Forelimb muscle (tissue), 1 donor: Measurements from ENCODE around the gene ZNF460. TPM values are rescaled to one million over a fixed set of nuclear protein-coding genes. Genes with fewer than 3 reads are reported as not detected.

Experiments used
- DNase-seq: peaks from one replicate; pipeline ENCODE4 v3.0.0-alpha.2; 2013; ENCODE audit warnings: low read depth
- polyA plus RNA-seq: library from polyadenylated mRNA; unstranded; fragments of 120-200 nt; gene quantifications from one replicate; pipeline ENCODE4 v1.2.1, GENCODE V29; 2013; ENCODE audit not compliant: insufficient read length

Gene ZNF460
- polyA plus RNA-seq, 1 donor: 3.9 TPM

DNA sequence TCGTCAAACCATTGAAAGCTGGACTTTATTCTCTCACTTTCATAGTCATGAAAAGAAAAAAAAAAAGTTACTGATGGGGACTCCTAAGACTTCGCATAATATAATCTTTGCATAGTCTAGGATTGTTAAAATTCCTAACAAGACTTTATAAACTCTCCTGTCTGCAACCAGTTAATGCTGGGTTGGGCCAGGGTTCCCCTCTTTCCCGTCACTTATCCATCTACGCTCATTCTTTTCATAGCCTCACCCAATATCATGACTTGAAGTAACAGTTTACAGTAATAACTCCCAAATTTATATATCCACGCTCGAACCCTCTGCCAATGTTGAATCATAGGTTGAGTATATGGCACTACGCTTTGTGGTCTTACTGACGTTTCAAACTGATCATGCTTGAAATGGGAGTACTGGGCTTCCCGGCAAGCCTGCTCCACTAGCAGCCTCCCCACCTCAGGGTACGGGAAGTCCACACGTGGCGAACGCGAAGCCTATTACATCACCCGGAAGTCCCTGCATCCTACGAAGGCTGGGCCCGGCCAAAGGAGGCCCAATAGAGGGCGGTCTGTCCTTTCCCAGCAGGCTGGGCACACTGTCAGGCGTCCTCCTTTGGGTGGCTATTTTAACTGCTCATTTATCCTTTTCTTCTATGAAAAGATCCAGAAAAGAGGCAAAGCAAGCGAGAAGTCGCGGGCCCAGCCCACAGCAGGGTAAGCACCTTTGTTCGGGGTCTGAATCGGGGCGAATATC is 694 bp upstream of the ZNF460 start:
- DNase-seq: peak; percentile 95

DNA sequence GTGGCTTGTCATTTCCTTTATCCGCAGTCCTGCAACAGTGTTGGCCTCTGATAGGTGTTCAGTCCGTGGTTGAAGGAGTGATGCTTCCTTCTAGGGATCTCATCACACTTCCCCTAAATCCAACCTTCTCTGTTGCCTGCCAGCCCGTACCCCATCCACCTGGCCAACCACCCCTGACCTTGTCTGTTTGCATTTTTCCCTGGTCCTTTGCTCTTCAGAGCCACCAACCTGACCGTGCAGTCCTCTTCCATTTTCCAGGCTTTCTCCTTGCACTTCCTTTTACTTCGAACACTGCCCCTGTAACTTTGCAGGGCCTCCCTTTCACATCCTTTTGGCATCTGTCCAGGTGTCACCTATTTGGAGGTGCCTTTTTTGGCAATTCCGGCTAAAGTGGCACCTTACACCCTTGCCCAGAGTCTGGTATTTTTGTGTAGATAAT is 696 bp downstream of the ZNF460 start:
- DNase-seq: no peak

DNA sequence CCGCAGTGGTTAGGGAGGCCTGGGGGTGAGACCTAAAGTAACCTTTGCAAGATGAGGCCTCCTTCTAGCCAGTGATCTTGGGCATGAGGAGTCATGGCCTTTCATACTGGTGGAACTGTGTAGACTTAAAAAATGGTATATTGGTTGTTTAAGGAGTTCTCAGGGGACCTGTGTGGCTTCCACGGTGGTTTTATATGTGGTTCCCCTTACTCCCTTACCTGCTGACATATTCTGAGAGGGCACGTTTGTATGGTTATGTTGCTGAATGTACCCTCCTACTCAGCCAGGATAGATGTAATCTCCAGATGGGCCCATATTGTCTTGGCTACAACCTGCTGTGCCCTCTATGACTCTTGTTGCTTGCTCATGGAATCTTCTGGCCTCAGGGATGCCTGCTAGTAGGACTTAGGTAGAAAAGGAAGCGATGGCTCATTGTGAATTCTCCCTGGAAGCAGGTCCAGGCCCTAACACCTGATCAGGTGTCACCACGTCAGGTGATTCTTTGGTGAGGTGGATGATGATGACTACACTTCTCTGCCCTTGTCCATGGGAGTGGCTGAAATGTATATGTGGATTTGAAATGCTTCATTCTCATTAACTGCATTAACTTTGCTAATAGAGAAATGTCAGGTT is 1.8 kb downstream of the ZNF460 start:
- no peak for DNase-seq

DNA sequence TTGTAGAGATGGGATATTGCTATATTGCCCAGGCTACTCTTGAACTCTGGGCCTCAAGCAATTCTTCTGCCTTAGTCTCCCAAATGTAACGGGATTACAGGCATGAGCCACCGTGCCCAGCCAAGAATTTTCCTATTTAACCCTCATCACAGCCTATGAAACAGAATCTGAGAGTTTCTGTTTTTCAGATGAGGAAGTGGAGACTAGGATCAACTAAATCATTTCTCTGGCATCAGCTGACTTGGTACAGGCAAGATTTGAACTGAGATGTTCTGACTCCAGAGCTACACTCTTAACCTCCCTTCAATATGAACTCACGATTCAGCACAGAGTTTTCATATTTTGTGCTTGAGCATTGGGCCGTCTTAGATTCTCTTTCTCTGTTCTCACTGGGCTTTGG is 8.1 kb downstream of the ZNF460 start:
- DNase-seq: no peak

DNA sequence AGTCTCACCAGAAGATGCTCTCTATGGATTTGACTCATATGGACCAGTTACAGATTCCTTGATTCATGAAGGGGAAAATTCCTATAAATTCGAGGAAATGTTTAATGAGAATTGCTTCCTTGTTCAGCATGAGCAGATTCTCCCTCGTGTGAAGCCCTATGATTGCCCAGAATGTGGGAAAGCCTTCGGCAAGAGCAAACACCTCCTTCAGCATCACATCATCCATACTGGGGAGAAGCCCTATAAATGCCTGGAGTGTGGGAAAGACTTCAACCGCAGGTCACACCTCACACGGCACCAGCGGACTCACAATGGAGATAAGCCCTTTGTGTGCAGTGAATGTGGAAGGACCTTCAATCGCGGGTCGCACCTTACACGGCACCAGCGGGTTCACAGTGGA is 10.7 kb downstream of the ZNF460 start:
- DNase-seq: no peak

DNA sequence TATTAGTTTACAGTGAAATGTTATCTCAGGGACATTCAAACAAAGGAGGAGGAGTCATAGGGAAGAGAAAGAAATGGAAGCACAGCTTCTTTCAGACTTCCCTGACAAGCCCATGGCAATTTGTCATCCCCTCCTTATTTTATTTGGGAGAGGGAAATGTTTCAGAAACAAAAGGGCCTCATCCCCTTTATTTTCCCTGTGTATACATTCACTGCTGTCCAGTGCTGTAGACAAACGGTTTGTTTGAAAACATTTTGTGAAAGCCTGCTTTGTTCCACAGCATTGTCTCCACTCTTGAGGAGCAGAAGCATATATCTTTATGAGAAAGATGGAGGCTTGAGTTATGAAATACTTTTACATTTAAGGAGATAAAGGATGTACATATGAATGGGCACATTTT is 12.3 kb downstream of the ZNF460 start:
- DNase-seq: no peak

DNA sequence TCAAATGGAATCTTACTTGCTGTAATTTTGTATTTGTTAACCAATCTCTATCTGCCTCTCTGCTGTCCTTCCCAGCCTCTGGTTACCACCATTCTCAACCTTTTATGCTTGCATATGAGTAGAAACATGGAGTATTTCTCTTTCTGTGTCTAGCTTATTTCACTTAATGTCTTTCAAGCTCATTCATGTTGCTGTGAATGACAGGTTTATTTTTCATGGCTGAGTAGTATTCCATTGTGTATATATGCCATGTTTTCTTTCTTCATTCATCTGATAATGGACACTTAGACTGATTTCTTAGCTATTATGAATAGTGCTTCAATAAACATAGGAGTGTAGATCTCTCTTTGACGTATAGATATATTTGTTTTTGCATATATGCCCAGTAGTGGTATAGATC is 13.4 kb downstream of the ZNF460 start:
- no peak for DNase-seq

DNA sequence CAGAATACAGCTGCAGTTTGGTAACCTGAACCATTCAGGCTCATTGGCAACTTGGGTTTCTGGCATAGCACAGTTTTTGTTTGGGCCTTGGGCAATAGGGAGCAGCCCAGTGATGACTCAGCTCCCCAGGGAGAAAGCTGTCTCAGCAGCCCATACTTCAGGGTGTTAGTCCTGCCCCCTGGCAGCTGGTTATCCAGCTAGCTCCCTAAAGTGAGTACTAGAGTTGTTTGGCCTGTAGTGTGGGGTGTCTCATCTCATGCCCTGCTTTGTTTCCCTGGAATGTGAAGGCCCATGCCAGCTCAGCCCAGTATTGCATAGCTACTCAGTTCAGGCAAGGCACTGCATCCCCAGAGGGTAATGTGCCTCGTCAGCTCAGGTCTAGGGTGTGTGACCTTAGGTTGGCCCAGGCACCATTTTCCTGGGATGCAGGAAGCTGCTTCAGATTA is 21.8 kb downstream of the ZNF460 start:
- no peak for DNase-seq

DNA sequence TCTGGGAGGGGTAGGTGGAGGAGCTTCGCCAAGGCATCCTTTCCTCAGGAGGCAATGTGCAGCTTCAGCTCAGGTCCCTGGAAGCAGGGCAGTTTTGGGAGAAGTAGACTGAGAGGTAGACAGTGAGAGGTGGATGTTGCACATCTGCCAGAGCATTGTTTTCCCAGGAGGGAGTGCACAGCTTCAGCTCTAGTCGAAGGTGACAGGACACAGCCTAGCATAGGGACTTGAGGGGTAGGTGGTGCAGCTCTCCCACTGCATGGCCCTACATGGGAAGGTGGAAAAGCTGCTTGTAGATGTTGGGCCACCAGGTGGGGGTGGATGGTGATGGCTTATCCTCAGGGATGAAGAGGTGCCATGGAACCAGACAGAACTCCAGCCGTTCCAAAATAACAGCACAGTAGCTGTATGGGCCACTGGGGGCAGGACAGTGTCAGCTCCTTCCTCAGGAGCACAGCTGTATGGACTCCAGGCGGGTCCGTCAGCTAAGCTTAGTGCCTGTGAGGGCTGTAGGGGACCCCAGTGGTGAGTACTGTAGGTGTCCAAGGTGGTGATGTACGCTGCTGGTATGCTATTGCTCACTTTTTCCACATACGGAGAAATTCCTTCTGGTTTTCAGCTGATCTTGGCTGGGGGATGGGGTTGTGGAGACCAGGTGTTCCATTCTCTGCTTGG is 22.6 kb downstream of the ZNF460 start:
- no peak for DNase-seq

DNA sequence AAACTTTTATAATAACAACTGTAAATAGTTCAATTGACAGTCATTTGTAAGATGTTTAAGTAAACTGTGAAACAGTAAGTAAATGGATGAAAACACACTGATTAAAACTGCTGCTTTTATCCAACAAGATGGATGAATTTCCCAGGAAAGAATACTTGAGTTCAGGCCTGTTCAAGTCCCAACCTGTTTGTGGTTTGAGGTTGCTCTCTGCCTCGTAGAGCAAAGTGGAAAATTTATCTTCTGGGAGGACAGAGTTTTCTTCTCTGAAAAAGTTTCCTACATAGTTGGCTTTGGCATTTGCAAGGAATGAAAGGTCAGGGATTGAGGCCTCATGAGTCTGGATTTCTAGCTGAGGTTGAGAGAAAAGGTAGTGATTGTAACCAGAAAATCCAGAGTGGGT is 24.8 kb downstream of the ZNF460 start:
- no peak for DNase-seq

DNA sequence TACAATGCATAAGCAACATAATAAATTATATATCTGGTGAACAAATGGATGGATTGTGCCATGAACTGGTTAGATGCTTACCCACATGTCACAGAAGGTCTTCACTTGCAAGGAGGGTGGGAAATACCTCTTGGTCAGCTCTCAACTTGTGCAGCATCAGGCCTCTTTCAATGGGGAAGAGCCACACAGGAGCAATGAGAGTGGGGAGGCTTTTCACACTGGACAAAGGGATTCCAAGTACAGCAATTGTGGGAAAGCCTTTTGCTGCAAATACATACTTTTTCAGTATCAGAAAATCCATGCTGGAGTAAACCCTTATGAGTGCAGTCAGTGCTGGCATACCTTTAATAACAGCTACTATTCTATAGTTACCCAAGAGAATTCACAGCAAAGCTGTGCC is 28.2 kb downstream of the ZNF460 start:
- DNase-seq: no peak

DNA sequence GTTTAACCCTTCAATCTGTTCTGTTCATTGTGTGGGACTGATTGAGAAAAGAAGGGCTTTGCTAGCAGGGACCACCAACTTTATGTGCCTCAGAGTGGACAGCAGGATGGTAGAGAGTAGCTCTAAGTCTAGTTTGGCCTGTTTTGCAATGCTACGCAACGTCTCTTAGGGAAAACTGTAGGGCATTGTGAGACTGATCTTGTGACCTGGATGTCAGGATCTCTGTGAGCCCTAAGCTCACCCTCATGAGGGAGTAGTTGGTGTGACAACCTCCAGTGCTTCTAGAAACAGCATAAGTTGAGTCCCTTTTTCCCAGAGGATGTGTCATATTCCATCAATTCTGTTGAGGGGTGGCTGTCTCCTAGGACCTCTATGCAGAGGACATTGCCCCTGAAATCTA is 30.5 kb downstream of the ZNF460 start:
- DNase-seq: no peak

DNA sequence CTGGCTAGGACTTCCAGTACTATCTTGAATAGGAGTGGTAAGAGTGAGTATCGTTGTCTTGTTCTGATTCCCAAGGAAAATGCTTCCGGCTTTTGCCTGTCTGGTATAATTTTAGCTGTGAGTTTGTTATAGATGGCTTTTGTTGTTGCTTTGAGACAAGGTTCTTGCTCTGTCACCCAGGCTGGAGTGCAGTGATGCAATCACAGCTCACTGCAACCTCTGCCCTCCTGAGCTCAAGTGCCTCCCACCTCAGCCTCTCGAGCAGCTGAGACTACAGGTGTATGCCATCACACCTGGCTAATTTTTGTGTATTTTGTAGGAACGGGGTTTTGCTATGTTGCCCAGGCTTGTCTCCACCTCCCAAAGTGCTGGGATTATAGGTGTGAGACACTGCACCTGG is 33.9 kb downstream of the ZNF460 start:
- DNase-seq: no peak

DNA sequence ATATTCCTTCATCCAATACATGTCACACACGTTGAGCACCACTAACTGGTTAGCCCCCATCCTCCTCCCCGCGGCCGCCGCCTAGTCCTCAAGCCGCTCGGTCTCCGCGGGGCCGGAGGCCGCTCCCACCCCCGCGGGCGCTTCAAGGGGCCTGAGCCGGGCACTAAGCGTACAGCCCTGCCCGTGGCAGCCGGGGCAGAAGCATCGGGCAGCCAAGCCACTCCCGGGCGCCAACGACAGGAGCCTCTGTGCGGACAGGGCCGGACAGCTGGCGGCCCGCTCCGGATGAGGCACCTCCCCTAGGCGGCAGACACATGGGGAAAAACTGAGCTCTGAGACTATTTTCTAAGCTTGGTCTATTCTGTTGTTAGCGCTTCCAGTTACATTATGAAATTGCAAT is 37.2 kb downstream of the ZNF460 start:
- no peak for DNase-seq

DNA sequence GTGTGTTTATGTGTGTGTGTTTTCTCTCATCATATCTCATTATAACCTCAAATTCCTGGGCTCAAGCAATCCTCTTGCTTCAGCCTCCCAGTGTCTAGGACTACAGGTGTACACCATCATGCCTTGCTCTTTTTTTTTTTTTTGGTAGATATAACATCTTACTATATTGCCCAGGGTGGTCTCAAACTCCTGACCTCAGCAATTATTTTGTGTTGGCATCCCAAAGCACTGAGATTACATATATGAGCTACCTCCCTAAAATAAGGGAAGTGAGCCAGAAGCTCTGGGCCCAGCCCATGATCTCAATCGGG is 39.5 kb downstream of the ZNF460 start:
- no peak for DNase-seq

DNA sequence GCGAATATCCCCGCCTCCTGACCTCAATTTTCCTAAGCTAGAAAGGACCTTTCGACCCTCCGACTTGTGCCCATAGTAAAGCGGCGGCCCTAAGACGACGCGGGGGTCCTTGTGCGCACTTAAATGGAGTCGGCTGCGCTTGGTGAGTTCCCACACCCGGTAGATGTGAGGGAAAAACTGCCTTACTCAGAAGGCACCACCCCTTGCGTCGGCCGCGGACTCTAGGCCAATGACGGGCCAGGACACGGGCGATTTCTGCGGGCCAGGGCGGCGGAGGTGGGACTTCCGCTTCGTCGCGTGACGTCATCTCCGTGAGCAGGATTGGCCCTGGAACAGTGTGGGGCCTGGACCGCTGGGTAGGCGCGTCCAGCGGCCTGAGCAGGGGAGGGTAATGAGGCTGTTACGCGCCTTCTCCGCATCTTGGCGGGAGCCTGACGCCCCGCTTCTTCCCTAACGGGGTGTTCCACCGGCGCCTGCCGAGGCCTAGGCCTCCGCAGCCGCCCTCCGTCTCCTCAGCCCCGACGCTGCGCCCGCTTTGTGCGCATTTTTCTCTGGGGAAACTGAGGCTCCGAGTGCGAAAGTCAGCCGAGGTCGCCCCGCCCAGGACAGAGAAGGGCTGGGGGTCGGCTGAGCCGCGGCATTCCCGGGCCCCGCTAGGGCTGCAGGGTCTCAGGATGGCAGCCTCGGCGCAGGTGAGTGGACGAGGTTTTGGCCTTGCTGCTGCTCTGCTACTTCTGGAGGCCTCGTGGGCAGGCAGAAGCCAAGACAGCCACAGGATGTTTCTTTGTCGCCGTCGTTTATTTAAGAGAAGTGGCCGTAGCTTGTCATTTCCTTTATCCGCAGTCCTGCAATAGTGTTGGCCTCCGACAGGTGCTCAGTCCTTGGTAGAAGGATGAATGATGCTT is 40.1 kb downstream of the ZNF460 start, which contains the start of gene ZNF543:
TSS of gene ZNF543 (plus strand) at position 293 of the 905 bp plus-strand sequence. CDS start at position 675, 382 bp downstream.
- DNase-seq: peak; percentile 83

DNA sequence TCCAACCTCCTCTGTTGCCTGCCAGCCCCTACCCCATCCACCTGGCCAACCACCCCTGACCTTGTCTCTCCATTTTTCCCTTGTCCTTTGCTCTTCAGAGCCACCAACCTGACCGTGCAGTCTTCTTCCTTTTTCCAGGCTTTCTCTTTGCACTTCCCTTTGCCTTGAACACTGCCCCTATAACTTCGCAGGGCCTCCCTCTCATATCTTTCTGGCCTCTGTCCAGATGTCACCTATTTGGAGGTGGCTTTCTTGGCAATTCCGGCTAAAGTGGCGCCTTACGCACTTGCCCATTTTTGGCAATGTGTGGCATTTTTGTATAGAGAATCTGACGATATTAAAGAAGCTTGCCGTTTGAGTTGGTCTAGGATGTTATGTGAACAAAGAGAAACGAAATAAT is 40.8 kb downstream of the ZNF460 start:
- no peak for DNase-seq

DNA sequence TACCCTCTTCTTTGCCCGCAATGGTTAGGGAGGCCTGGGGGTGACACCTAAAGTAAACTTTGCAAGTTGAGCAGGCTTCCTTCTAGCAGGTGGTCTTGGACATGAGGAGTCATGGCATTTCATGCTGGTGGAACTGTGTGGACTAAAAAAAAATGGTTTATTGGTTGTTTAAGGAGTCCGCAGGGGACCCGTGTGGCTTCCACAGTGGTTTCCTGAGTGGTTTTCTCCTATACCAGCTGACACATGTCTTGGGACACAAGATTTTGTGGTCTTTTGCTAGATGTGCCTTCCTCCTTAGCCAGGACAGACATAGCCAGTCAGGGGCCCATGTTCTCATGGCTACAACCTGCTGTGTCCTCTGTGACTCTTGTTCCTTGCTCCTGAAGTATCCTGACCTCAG is 41.5 kb downstream of the ZNF460 start:
- DNase-seq: no peak

DNA sequence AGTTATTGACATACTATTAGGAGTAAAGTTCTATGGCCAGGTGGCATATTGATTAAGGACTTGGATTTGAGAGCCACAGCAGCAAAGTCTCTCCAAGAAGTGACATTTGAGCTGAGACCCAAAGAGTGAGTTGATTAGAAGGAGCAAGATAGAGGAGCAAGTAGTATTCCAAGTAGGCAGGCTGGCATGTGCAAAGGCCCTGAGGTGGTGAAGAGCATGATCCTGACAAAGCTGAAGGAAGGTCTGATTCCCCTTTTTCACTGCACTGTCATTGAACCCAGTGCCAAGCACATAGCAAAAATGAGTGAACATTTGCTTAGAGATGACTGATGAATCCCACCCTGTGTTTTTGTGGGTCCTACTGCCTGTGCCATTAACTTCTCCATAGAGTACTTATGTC is 44.7 kb downstream of the ZNF460 start:
- no peak for DNase-seq

DNA sequence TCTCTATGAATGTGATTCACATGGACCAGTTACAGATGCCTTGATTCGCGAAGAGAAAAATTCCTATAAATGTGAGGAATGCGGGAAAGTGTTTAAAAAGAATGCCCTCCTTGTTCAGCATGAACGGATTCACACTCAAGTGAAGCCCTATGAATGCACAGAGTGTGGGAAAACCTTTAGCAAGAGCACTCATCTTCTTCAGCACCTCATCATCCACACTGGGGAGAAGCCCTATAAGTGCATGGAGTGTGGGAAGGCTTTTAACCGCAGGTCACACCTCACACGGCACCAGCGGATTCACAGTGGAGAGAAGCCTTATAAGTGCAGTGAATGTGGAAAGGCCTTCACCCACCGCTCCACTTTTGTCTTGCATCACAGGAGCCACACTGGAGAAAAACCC is 47.7 kb downstream of the ZNF460 start:
- no peak for DNase-seq

DNA sequence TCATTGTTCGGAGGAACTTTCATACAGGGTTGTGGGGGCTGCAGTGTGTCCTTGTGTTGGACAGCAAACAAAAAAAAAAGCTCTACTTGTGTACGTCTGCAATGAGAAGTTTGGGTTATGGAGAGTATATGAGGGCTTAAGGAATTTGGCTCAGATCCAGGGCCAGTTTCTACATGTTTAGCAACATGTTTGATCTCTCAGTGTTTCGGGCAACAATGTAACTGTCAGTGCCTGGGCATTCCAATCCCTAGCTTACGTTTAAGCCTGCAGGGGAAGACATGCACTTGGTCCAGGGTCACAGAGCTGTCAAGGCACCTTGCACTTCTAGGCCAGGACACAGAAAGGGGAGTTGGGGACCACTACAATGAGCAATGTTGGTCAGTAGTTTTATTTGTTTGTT is 53.9 kb downstream of the ZNF460 start:
- DNase-seq: no peak

DNA sequence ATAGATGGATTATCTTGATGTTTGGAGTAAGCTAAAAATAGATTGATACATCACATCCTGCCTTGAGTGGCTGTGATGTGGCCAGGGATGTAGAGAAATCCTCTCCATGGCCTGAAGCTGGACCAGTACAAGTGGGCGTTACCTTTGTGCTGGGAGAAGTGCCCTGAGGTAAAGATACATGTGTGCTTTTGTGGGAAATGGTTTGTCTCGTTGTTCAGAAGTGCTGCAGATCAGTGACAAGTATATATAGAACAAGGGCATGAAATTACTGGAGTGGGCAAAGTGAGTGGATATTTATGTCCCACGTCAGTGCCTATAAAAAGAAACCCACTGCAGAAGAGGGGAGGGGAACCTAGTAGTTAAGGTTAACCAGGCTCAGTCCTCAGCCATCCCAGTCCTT is 58.6 kb downstream of the ZNF460 start:
- no peak for DNase-seq
